SJCRH30 (cell line): ENCODE measurements around the gene GLT6D1. TPM values are rescaled to one million over a fixed set of nuclear protein-coding genes. Genes with fewer than 3 reads are reported as not detected.
"Not testable (repeated sequence)": the region's sequence is repeated elsewhere in the genome, so short reads cannot be mapped to it uniquely, and the experiment has no call there.

Source experiments
- DNase-seq, 2 experiments: peaks; one replicate each; pipeline ENCODE4 v3.0.0-alpha.2; 2015 to 2020
- H3K27ac ChIP-seq: fragments of 250-450 bp; sonication (Bioruptor Pico); 2 replicates; pipeline ENCODE4 v1.5.1; 2020; ENCODE audit warnings: mild to moderate bottlenecking, moderate library complexity
- H3K27me3 ChIP-seq: fragments of 250-450 bp; sonication (Bioruptor Pico); 2 replicates; pipeline ENCODE4 v1.5.1; 2020; ENCODE audit warnings: mild to moderate bottlenecking, moderate library complexity
- H3K36me3 ChIP-seq: fragments of 250-450 bp; sonication (Bioruptor Pico); 2 replicates; pipeline ENCODE4 v1.5.1; 2020; ENCODE audit warnings: mild to moderate bottlenecking, moderate library complexity
- H3K4me1 ChIP-seq: fragments of 250-450 bp; sonication (Bioruptor Pico); 2 replicates; pipeline ENCODE4 v1.5.1; 2020; ENCODE audit warnings: mild to moderate bottlenecking, moderate library complexity
- H3K4me3 ChIP-seq: fragments of 250-450 bp; sonication (Bioruptor Pico); 2 replicates; pipeline ENCODE4 v1.5.1; 2020; ENCODE audit warnings: mild to moderate bottlenecking, moderate library complexity
- H3K9me3 ChIP-seq: fragments of 250-450 bp; sonication (Bioruptor Pico); replicated peaks from 2 replicates; pipeline ENCODE4 v1.5.1; 2020; ENCODE audit warnings: mild to moderate bottlenecking, moderate library complexity
- total RNA-seq: library from RNA; depleted of rRNA; stranded (reverse); fragments of >200 nt; shearing (Covaris generic); gene quantifications from 2 replicates; pipeline ENCODE4 v1.2.3, GENCODE V29; 2014; rRNA removed

GLT6D1 gene, protein sequence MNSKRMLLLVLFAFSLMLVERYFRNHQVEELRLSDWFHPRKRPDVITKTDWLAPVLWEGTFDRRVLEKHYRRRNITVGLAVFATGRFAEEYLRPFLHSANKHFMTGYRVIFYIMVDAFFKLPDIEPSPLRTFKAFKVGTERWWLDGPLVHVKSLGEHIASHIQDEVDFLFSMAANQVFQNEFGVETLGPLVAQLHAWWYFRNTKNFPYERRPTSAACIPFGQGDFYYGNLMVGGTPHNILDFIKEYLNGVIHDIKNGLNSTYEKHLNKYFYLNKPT
- not detected in 2 replicates for total RNA-seq

DNA sequence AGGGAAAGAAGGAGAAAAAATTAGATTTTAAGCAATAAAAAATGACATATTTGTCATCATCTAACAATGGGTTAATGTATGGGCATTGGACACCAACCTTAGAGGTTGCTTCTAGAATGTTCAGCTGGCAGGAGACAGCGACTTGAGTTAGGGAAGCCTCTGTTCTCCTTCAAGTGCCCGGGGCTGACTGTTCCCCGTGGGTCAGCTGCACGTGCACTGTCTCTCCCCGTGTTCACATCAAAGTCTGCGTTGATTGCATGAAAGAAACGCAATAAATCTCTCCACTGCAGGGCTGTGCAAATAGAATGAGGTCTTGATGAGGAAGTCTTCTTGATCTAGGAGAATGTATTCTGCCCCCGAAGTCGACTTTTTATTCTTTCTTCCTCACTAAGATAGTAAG, at the start of gene GLT6D1:
GLT6D1 (minus strand) TSS at position 345 of the 400 bp plus-strand sequence. CDS start 353 bp downstream, outside the sequence.
- DNase-seq, result no peak
- peaks cover 8% of the 10 kb centered on the region; the same call in 1 of the 2 replicates for H3K27me3 ChIP-seq

GRCh38 chr9:135689011-135689410, 49.7 kb upstream of the GLT6D1 start:
- H3K4me3 ChIP-seq, result no peak overlapping the region
- H3K36me3 ChIP-seq, result no peaks in the 10 kb centered on the region
- no peak overlapping the region for H3K27ac ChIP-seq
- H3K27me3 ChIP-seq, result peaks cover 6% of the 10 kb centered on the region; the same call in 1 of the 2 replicates
- H3K4me1 ChIP-seq, result peaks cover 9% of the 10 kb centered on the region; the same call in 1 of the 2 replicates
- DNase-seq, result no peak
- no peaks in the 10 kb centered on the region for H3K9me3 ChIP-seq

More for the DNA sequence above, at the start of gene GLT6D1:
- Histone ChIP-seq H3K36me3 (no peaks in the 10 kb centered on the region), H3K9me3 (no peaks in the 10 kb centered on the region; the same call in 1 of the 2 replicates), H3K4me1 (no peaks in the 10 kb centered on the region; the same call in 1 of the 2 replicates), H3K4me3 (no peak within 1 kb of the TSS), H3K27ac (no peak within 1 kb of the TSS)

DNA sequence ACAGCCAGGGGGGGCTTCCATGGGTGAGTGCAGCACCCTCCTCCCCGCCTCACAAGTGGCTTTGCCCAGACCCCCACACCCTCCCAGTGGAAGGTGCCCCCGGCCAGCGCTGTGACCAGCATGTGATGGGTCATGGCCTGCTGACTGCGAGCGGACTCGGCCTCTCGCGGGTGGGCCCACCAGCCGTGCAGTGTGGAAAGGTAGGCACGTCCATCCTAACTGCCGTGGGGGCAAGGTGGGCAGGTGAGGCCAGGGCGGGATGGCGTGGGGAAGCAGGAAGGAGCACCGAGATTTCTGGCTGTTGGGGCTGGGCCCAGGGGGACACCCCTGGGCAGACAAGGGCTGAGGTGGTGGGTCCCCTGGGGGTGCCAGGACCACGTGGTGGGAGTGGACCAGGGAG, 47.9 kb upstream of the GLT6D1 start:
- Histone ChIP-seq H3K36me3 (no peaks in the 10 kb centered on the region), H3K4me1 (no peaks in the 10 kb centered on the region), H3K27ac (no peak overlapping the region), H3K27me3 (peaks cover 21% of the 10 kb centered on the region; the same call in 1 of the 2 replicates), H3K9me3 (no peaks in the 10 kb centered on the region), H3K4me3 (no peak overlapping the region)
- no peak for DNase-seq

GRCh38 chr9:135684691-135685090, 45.4 kb upstream of the GLT6D1 start:
- DNase-seq, result no peak
- Histone ChIP-seq H3K36me3 (no peaks in the 10 kb centered on the region), H3K27me3 (peaks cover 36% of the 10 kb centered on the region; the same call in 1 of the 2 replicates), H3K27ac (no peak overlapping the region), H3K4me1 (no peaks in the 10 kb centered on the region), H3K4me3 (no peak overlapping the region), H3K9me3 (no peaks in the 10 kb centered on the region)

DNA sequence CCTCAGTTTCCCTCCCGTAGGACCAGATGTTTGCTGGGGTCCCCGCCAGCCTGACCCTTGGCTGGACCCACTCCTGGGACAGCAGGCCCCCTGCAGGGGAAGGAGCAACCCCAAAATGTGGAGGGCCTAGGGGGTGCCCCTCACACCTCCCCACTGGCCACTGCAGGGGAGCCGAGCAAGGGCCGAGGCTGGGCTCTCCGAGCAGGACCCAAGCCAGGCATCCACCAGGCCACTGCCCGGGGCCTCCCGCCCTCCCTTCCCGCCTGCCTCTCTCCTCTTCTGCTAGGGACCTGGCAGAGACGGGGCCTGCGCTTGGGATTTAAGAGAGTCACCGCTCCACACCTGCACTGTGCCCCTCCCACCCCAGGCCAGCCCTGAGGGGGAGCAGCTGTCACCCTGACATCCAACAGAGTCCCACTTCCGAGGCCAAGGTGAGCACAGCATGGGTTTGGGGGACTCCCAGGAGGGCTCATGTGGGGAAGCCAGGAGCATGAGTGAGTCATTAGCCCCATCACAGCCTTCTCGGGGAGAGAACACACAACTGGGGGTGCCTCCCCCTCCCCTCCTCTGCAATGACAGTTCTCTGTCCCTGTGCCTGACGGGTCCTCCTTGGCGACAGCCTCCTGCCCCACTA, 44.2 kb upstream of the GLT6D1 start:
- Histone ChIP-seq H3K4me1 (no peaks in the 10 kb centered on the region), H3K36me3 (no peaks in the 10 kb centered on the region), H3K9me3 (no peaks in the 10 kb centered on the region), H3K27ac (no peak overlapping the region), H3K27me3 (peaks cover 36% of the 10 kb centered on the region; the same call in 1 of the 2 replicates), H3K4me3 (no peak overlapping the region)
- DNase-seq, result no peak

DNA sequence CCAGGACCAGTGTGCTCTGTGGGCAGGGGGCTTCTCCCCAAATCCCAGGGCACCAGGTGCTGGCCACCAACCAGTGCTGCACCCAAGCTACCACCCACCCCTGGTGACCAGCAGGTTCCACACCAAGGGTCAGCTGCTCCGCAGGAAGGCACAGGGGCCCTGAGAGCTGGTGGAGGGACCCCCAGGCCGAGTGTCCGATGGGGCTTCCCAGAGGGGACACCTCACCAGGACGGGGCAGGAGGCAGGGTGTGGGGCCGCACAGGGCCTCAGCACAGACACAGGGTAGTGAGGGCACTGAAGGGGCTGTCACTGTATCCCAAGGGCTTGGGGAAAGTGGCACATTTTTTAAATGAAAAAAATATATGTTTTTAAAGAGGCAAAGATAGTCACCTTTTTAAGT, 41.8 kb upstream of the GLT6D1 start:
- H3K27me3 ChIP-seq, result peaks cover 36% of the 10 kb centered on the region; the same call in 1 of the 2 replicates
- H3K36me3 ChIP-seq, result no peaks in the 10 kb centered on the region
- no peak overlapping the region for H3K27ac ChIP-seq
- H3K4me1 ChIP-seq, result no peaks in the 10 kb centered on the region
- no peak overlapping the region for H3K4me3 ChIP-seq
- no peak for DNase-seq
- no peaks in the 10 kb centered on the region for H3K9me3 ChIP-seq

DNA sequence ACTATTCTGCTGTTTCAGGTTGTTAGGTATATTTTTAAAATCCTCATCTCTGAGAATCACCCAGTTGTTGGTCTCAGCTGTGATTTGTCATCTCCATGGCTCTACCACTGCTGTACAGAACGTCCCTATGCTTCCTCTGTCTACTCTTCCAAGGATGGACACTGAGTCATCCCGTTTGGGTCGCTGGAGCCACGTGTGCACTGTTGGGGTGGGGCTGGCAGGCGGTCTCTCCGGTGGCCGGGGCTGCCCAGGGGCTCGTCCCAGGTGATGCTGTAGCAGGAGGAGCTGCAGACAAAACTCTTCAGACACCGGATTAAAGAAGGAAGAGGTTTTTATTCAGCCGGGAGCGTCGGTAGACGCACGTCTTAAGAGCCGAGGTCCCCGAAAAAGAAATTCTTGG, 40.7 kb upstream of the GLT6D1 start:
- Histone ChIP-seq H3K4me3 (no peak overlapping the region), H3K4me1 (no peaks in the 10 kb centered on the region), H3K9me3 (no peaks in the 10 kb centered on the region), H3K36me3 (no peaks in the 10 kb centered on the region), H3K27ac (no peak overlapping the region), H3K27me3 (peaks cover 40% of the 10 kb centered on the region; the same call in 1 of the 2 replicates)
- no peak for DNase-seq

GRCh38 chr9:135678236-135679017, 39.1 kb upstream of the GLT6D1 start:
- Histone ChIP-seq H3K4me3 (no peak overlapping the region), H3K36me3 (no peaks in the 10 kb centered on the region), H3K4me1 (no peaks in the 10 kb centered on the region), H3K27me3 (peaks cover 28% of the 10 kb centered on the region; the same call in 1 of the 2 replicates), H3K9me3 (no peaks in the 10 kb centered on the region), H3K27ac (no peak overlapping the region)
- DNase-seq, result no peak

DNA sequence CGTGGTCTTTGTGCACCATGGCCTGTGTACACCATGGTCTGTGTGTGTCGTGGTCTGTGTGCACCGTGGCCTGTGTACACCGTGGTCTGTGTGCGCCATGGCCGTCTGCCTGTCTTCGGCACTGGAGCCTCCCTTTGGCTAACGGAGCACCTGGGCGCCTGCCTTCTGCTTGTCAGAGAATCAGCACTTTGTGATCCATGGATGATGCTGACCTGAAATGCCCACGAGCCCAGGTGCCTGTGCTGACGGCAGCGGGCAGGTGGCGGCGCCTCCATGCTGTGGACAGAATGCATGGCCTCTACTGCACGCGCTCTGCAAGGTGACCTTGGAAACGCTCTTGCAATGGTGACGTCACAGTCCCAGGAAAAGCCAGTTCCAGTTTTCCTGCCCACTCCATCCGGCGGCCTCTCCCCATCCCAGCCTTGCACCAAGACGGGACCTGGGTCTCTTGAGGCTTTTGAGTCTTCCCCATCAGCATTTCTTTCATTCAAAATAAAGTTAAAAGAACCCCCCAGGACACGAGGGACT, 38.4 kb upstream of the GLT6D1 start:
- Histone ChIP-seq H3K27me3 (peaks cover 25% of the 10 kb centered on the region; the same call in 1 of the 2 replicates), H3K36me3 (no peaks in the 10 kb centered on the region), H3K9me3 (no peaks in the 10 kb centered on the region), H3K4me3 (no peak overlapping the region), H3K4me1 (no peaks in the 10 kb centered on the region), H3K27ac (no peak overlapping the region)
- no peak for DNase-seq

GRCh38 chr9:135676891-135677290, 37.6 kb upstream of the GLT6D1 start:
- Histone ChIP-seq H3K27ac (no peak overlapping the region), H3K9me3 (no peaks in the 10 kb centered on the region), H3K4me1 (no peaks in the 10 kb centered on the region), H3K27me3 (peaks cover 20% of the 10 kb centered on the region; the same call in 1 of the 2 replicates), H3K36me3 (no peaks in the 10 kb centered on the region), H3K4me3 (no peak overlapping the region)
- DNase-seq, result no peak

GRCh38 chr9:135674977-135675376, 35.6 kb upstream of the GLT6D1 start:
- Histone ChIP-seq H3K27me3 (peaks cover 8% of the 10 kb centered on the region; the same call in 1 of the 2 replicates), H3K4me3 (no peak overlapping the region), H3K36me3 (no peaks in the 10 kb centered on the region), H3K9me3 (no peaks in the 10 kb centered on the region), H3K4me1 (no peaks in the 10 kb centered on the region), H3K27ac (no peak overlapping the region)
- DNase-seq, result no peak

- H3K27me3 ChIP-seq, result peaks cover 8% of the 10 kb centered on the region; the same call in 1 of the 2 replicates
- DNase-seq, result no peak
- H3K4me3 ChIP-seq, result no peak overlapping the region
- H3K9me3 ChIP-seq, result no peaks in the 10 kb centered on the region; the same call in 1 of the 2 replicates
- no peaks in the 10 kb centered on the region for H3K4me1 ChIP-seq
- H3K36me3 ChIP-seq, result no peaks in the 10 kb centered on the region
- no peak overlapping the region for H3K27ac ChIP-seq
Observed at GRCh38 chr9:135673941-135674340, 34.6 kb upstream of the GLT6D1 start.

DNA sequence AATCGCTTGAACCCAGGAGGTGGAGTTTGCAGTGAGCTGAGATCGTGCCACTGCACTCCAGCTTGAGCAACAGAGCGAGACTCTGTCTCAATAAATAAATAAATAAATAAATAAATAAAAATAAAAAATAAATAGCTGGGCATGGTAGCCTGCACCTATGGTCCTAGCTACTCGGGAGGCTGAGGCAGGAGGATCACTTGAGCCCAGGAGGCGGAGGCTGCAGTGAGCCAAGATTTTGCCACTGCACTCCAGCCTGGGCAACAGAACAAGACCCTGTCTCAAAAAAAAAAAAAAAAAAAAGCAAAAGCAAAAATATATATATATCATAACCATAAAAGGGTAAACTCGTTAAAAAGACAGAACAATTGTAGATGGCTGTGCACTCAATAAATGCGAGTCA, 33.4 kb upstream of the GLT6D1 start:
- not testable (repeated sequence) for DNase-seq, H3K36me3 ChIP-seq, H3K27me3 ChIP-seq, H3K4me3 ChIP-seq, H3K4me1 ChIP-seq, H3K9me3 ChIP-seq, H3K27ac ChIP-seq

GRCh38 chr9:135671591-135672041, 32.3 kb upstream of the GLT6D1 start:
- no peak overlapping the region for H3K4me3 ChIP-seq
- H3K4me1 ChIP-seq, result no peaks in the 10 kb centered on the region
- peak in 1 of 2 experiments; percentile 33 for DNase-seq
- H3K27me3 ChIP-seq, result peaks cover 17% of the 10 kb centered on the region; the same call in 1 of the 2 replicates
- no peak overlapping the region for H3K27ac ChIP-seq
- no peaks in the 10 kb centered on the region for H3K36me3 ChIP-seq
- H3K9me3 ChIP-seq, result no peaks in the 10 kb centered on the region; the same call in 1 of the 2 replicates
